Fibroblast of villous mesenchyme (primary cell): ENCODE results near the gene BUD23. TPM values are rescaled to one million over a fixed set of nuclear protein-coding genes. Genes with fewer than 3 reads are reported as not detected.

Experiments used
- DNase-seq: peaks from one replicate; pipeline ENCODE4 v3.0.0-alpha.2; 2010; ENCODE audit warnings: low read depth
- H3K4me3 ChIP-seq: 2 replicates; pipeline ENCODE4 v1.5.1; 2011; ENCODE audit warnings: low read depth, mild to moderate bottlenecking, low read length
- CTCF ChIP-seq: IDR thresholded peaks from 2 replicates; pipeline ENCODE4 v1.5.1; 2012; ENCODE audit warnings: low read depth, mild to moderate bottlenecking, low read length; ENCODE audit not compliant: insufficient read depth
- total RNA-seq: library from RNA; depleted of rRNA; stranded (reverse); fragments of >200 nt; gene quantifications from 2 replicates; pipeline ENCODE4 v1.2.3, GENCODE V29; 2012

The BUD23 gene
- total RNA-seq, 1 donor = 39.7 TPM

GRCh38 chr7:73732397-73732796 is 49.0 kb downstream of the BUD23 start:
- H3K4me3 ChIP-seq = no peak overlapping the region
- DNase-seq = no peak
- TF ChIP-seq CTCF = no peak

- peak; percentile 95 for TF ChIP-seq CTCF
- DNase-seq = peak; percentile 88
Measured at GRCh38 chr7:73734619-73735527, 51.5 kb downstream of the BUD23 start.

GRCh38 chr7:73735528-73735905 is 52.1 kb downstream of the BUD23 start:
- no peak for DNase-seq
- no peak overlapping the region for H3K4me3 ChIP-seq
- no peak for TF ChIP-seq CTCF

More at GRCh38 chr7:73734619-73735527, 51.5 kb downstream of the BUD23 start:
- H3K4me3 ChIP-seq = no peak overlapping the region

DNA sequence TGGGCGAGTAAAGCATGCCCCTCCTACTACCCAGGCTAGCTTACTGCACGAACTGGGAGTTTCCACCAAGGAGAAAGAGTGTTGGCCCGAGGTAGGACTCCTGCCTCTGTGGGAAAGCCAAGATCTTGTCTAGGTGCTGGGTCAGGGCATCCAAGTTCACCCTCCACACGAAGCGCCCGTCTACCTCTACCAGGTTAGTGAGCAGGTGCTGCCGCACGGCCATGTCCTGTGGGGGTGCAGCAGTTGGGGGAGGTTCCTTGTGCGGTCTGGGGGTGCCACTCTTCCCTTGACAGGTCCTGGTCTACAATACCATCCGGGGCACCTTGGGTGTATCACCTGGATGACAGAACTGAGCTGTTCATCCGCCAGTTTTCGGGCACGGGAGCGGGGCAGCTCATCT is 53.5 kb downstream of the BUD23 start:
- H3K4me3 ChIP-seq = no peak overlapping the region
- no peak for DNase-seq
- TF ChIP-seq CTCF = no peak

DNA sequence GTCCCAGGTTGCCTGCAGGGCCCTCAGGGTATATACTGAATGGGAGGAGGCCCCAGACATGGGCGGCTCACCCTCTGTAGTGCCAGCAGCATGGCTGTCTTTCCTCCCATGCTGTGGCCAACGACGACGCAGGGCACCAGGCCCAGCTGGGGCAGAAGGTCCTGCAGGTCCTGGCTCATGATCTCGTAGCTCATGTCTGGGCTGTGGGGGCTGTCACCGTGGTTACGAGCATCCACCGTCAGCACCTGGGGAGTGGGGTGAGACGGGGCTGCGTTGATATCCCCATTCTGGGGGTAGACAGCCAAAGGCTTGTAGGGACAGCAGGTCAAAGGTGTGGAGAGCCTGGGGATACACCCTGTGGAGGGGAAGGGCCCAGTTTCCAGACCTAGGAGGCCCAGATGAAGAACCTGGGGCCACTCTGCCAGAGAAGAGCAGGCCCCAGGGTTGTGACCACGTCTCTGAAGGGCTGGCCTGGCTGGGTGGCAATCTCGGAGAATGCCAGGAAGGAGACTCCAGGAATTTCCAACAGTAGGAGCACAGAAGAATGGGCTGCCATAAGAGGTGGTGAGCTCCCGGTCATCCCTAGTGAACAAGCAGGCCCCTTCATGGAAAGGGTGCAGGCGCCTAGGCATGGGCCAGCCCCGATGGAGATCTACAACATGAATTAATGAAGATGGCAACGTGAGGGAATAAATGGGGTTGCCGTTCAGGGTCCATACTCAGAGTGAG is 54.3 kb downstream of the BUD23 start:
- H3K4me3 ChIP-seq = peak overlapping the region; percentile 87
- TF ChIP-seq CTCF = no peak

DNA sequence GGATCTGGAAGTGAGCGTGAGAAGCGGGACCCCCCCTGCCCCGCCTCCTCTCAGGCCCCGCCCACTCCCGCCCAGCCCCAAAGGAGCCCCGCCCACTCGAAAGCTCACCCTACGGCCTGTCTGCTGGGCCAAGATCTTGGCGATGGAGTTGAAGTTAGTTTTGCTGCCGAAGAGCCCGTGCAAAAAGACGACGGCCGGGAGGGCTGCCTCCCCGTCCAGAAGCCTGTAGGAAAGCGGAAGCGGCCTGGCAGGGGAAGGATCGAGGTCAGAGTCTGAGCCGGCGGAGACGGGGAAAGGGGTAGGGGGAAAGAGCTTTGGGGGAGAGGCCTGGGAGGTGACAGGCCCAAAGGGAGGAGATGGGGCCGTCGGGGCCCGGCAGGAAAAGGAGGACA is 54.8 kb downstream of the BUD23 start:
- TF ChIP-seq CTCF = no peak
- peak overlapping the region; percentile 87 for H3K4me3 ChIP-seq
- peak; percentile 50 for DNase-seq

More for the DNA sequence above, 54.3 kb downstream of the BUD23 start:
- no peak for DNase-seq
